Hepatocyte (in vitro differentiated cells): ENCODE measurements around the gene SP140L.

ENCODE experiments used
- CTCF ChIP-seq: fragments of 200-600 bp; sonication (generic); IDR thresholded peaks from 2 replicates; pipeline ENCODE4 v1.5.1; 2016; ENCODE audit warnings: antibody characterized with exemption, mild to moderate bottlenecking; ENCODE audit not compliant: poor library complexity
- EZH2phosphoT487 ChIP-seq: fragments of 200-600 bp; sonication (generic); IDR thresholded peaks from one replicate; pipeline ENCODE4 v1.6.1; 2018; ENCODE audit warnings: antibody characterized with exemption, mild to moderate bottlenecking, low read depth, moderate library complexity; ENCODE audit not compliant: unreplicated experiment, severe bottlenecking

DNA sequence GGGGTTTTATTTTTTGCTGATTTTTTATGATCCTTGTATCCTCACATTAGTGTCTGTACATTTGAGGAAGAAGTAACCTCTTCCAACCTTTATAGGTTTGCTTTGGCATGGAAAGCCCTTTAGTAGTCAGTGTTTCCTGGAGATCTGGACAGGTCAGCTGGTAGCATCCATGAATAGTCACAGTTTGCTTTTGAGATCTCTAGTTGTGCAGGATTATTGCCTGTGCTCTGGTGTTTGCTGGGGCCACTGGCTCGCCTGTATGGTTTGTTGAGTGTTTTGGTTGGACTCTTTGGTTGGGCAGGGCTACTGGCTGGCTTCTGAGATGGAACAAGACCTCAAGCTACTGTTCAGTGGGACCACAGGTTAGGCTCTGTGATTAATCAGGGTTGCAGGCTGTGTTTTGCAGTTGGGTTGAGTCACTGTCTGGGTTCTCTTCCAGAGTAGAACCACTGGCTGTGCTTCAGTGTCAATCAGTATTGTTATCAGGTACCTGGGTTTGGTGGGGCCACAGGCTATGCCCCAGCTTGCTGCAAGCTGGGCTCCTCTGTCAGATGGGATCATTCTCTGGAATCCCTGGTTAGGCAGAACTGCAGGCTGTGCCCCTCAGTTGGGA, 20.0 kb downstream of the SP140L start:
- TF ChIP-seq CTCF (no peak), EZH2phosphoT487 (no peak)
